HFFc6 (cell line): Measurements from ENCODE around the gene SYNC. TPM values are rescaled to one million over a fixed set of nuclear protein-coding genes. Genes with fewer than 3 reads are reported as not detected.

ENCODE experiments used
- DNase-seq: peaks from one replicate; pipeline ENCODE4 v3.0.0-alpha.2; 2018
- H3K27ac Mint-ChIP-seq: 2 replicates; pipeline ENCODE4 v1.8.0; 2020; ENCODE audit warnings: mild to moderate bottlenecking, mixed read lengths
- H3K27me3 Mint-ChIP-seq: 2 replicates; pipeline ENCODE4 v1.8.0; 2021; ENCODE audit warnings: mild to moderate bottlenecking, moderate library complexity, mixed read lengths; ENCODE audit not compliant: insufficient read depth
- H3K36me3 Mint-ChIP-seq: 2 replicates; pipeline ENCODE4 v1.8.0; 2021; ENCODE audit warnings: low read depth, mixed read lengths
- H3K4me1 Mint-ChIP-seq: 2 replicates; pipeline ENCODE4 v1.8.0; 2020; ENCODE audit warnings: low read depth, mixed read lengths
- H3K4me3 Mint-ChIP-seq: 2 replicates; pipeline ENCODE4 v1.8.0; 2020; ENCODE audit warnings: mild to moderate bottlenecking, moderate library complexity, mixed read lengths
- H3K9me3 Mint-ChIP-seq: 2 replicates; pipeline ENCODE4 v1.8.0; 2020; ENCODE audit warnings: mild to moderate bottlenecking, mixed read lengths
- total RNA-seq, 6 experiments: library from RNA; stranded (reverse); fragmentation: NEBNext Ultra II Directional; extraction: Animal tissue kit (Norgen Biotek cat#: 25700); gene quantifications; 2 replicates in 1 of 6; 3 replicates in 5 of 6; pipeline ENCODE4 v1.2.3, GENCODE V29; 2021
- TF ChIP-seq, protein P1 (sequence below): fragments of 200-600 bp; sonication (generic); IDR thresholded peaks from 2 replicates; pipeline ENCODE4 v1.5.0; 2021; ENCODE audit warnings: antibody characterized with exemption, mild to moderate bottlenecking

Gene SYNC
- total RNA-seq, 6 experiments from 2014 or later = 40.8 to 51.1 (median 48.1) TPM

DNA sequence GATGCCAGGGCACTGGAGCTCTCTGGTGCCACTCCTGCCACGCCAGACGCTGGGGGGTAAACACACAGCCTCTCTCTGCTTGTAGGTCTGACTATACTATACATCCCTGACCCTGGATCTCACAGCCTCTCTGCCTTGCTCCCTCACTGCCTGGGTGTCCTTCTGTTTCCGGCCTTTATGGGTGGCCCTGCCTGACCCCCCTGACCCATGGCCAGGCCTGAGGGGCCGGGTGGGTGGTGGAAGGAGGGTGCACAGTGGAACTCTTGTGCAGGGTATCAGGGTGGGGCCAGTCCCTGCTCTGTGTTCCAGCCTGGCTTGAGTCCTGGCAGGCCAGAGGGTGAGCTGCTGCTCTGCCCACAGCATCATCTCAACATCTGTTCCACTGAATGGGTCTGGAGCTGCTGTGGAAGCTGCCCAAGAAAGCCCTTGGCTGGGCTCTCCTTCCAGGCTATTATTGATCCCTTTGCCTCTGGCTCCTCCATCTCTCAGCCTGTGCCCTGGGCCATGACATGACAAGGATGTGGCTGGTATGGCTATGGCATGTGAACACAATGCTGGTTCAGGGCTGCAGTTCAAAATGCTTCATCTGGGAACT lies 17.2 kb upstream of the SYNC start:
- Mint-ChIP-seq H3K9me3 (no peaks in the 10 kb centered on the region), H3K4me3 (no peak overlapping the region), H3K4me1 (peaks cover 26% of the 10 kb centered on the region), H3K36me3 (no peaks in the 10 kb centered on the region), H3K27ac (no peak overlapping the region), H3K27me3 (peaks cover 5% of the 10 kb centered on the region; the same call in 1 of the 2 replicates)
- no peak for DNase-seq
- TF ChIP-seq, protein P1, sequence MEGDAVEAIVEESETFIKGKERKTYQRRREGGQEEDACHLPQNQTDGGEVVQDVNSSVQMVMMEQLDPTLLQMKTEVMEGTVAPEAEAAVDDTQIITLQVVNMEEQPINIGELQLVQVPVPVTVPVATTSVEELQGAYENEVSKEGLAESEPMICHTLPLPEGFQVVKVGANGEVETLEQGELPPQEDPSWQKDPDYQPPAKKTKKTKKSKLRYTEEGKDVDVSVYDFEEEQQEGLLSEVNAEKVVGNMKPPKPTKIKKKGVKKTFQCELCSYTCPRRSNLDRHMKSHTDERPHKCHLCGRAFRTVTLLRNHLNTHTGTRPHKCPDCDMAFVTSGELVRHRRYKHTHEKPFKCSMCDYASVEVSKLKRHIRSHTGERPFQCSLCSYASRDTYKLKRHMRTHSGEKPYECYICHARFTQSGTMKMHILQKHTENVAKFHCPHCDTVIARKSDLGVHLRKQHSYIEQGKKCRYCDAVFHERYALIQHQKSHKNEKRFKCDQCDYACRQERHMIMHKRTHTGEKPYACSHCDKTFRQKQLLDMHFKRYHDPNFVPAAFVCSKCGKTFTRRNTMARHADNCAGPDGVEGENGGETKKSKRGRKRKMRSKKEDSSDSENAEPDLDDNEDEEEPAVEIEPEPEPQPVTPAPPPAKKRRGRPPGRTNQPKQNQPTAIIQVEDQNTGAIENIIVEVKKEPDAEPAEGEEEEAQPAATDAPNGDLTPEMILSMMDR = no peak

- Mint-ChIP-seq H3K27ac (no peak overlapping the region), H3K27me3 (peaks cover 5% of the 10 kb centered on the region; the same call in 1 of the 2 replicates), H3K9me3 (no peaks in the 10 kb centered on the region), H3K4me1 (peaks cover 22% of the 10 kb centered on the region), H3K4me3 (no peak overlapping the region), H3K36me3 (no peaks in the 10 kb centered on the region)
- no peak for DNase-seq
- TF ChIP-seq, protein P1 = no peak
These were observed 16.0 kb upstream of the SYNC start for GRCh38 chr1:32718527-32718926.

- Mint-ChIP-seq H3K4me1 (peaks cover 22% of the 10 kb centered on the region), H3K27me3 (peaks cover 8% of the 10 kb centered on the region), H3K4me3 (no peak overlapping the region), H3K9me3 (no peaks in the 10 kb centered on the region), H3K27ac (no peak overlapping the region), H3K36me3 (no peaks in the 10 kb centered on the region)
- DNase-seq = no peak
- TF ChIP-seq, protein P1 = no peak
These were observed 15.5 kb upstream of the SYNC start for GRCh38 chr1:32718036-32718435.

DNA sequence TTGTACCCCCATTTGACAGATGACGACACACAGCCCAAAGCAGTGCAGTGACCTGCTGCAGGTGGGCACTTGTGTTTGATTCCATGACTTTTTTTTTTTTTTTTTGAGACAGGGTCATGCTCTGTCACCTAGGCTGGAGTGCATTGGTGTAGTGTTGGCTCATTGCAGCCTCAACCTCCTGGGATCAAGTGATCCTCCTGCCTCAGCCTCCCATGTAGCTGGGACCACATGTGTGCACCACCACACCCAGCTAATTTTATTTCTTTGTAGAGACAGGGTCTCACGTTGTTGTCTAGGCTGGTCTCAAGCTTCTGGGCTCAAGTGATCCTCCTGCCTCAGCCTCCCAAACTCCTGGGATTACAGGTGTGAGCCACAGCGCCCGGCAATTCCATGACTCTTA lies 14.9 kb upstream of the SYNC start:
- H3K4me1 Mint-ChIP-seq = peaks cover 21% of the 10 kb centered on the region
- H3K27ac Mint-ChIP-seq = no peak overlapping the region
- TF ChIP-seq, protein P1 = no peak
- H3K9me3 Mint-ChIP-seq = no peaks in the 10 kb centered on the region
- H3K36me3 Mint-ChIP-seq = no peaks in the 10 kb centered on the region
- peaks cover 9% of the 10 kb centered on the region for H3K27me3 Mint-ChIP-seq
- DNase-seq = no peak
- no peak overlapping the region for H3K4me3 Mint-ChIP-seq

DNA sequence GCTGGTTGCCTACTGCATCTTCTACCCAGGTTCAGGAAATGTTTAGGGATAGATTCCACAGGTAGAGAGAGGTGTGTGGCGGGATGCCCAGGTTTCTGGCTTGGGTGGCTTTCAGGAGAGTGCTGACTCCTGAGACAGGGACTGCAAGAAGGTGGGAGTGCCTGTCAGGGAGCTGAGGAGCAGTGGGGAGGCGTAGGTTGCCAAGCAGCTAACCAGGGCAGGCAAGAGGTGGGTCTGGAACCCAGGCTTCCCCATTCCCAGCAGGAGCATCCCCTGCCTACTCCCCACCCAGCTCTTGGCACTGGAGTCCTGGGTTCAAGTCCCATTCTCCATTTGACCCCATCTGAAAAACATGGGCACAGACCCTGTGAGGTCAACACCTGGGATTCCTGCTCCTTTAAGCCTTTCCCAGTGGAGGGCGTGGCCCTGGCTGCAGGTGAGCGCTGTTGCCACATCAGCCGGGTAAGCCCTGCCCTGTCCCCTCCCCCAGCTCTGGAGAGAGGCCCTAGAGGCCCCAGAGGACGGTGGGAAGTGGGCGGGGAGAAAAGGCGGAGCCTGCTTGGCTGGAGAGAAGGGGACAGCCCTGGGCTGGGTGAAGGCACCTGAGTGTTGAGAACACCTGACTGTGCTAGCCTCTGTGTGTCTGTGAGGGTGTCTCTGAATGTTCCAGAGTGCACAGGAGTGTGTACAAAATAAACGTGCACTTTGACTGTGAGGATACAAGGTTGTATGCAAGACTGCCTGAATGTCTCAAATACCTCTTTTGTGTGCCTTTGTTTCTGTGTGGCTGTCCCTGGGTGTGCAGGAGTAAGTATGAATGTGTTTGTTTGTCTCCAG lies 14.0 kb upstream of the SYNC start:
- Mint-ChIP-seq H3K9me3 (no peaks in the 10 kb centered on the region), H3K36me3 (no peaks in the 10 kb centered on the region), H3K4me1 (peaks cover 20% of the 10 kb centered on the region), H3K27me3 (peaks cover 9% of the 10 kb centered on the region), H3K27ac (no peak overlapping the region), H3K4me3 (no peak overlapping the region)
- TF ChIP-seq, protein P1 = no peak
- DNase-seq = no peak
